Ishikawa (cell line): ENCODE results near the gene NPC1L1.

Experiments used
- CEBPB ChIP-seq: IDR thresholded peaks from 2 replicates; pipeline ENCODE4 v1.6.1; 2012
- CREB1 ChIP-seq: IDR thresholded peaks from 2 replicates; pipeline ENCODE4 v1.6.1; 2012; ENCODE audit warnings: low read depth
- EGR1 ChIP-seq: IDR thresholded peaks from 2 replicates; pipeline ENCODE4 v1.6.1; 2012
- EP300 ChIP-seq: IDR thresholded peaks from 2 replicates; pipeline ENCODE4 v1.6.1; 2012; ENCODE audit warnings: borderline replicate concordance
- NFIC ChIP-seq: IDR thresholded peaks from 2 replicates; pipeline ENCODE4 v1.6.1; 2012
- RAD21 ChIP-seq: IDR thresholded peaks from 2 replicates; pipeline ENCODE4 v1.6.1; 2012; ENCODE audit warnings: low read depth
- TAF1 ChIP-seq: IDR thresholded peaks from 2 replicates; pipeline ENCODE4 v1.6.1; 2012; ENCODE audit warnings: low read depth, mild to moderate bottlenecking
- TCF12 ChIP-seq: IDR thresholded peaks from 2 replicates; pipeline ENCODE4 v1.6.1; 2012; ENCODE audit warnings: low read depth
- TEAD4 ChIP-seq: IDR thresholded peaks from 2 replicates; pipeline ENCODE4 v1.6.1; 2012
- YY1 ChIP-seq: IDR thresholded peaks from 2 replicates; pipeline ENCODE4 v1.6.1; 2012; ENCODE audit warnings: low read depth
- TF ChIP-seq, protein P1 (sequence below): IDR thresholded peaks from 2 replicates; pipeline ENCODE4 v1.6.1; 2012
- TF ChIP-seq, protein P2 (sequence below): IDR thresholded peaks from 2 replicates; pipeline ENCODE4 v1.6.1; 2012; ENCODE audit warnings: low read depth, mild to moderate bottlenecking
- TF ChIP-seq, protein P3 (sequence below): IDR thresholded peaks from 2 replicates; pipeline ENCODE4 v1.6.1; 2012

DNA sequence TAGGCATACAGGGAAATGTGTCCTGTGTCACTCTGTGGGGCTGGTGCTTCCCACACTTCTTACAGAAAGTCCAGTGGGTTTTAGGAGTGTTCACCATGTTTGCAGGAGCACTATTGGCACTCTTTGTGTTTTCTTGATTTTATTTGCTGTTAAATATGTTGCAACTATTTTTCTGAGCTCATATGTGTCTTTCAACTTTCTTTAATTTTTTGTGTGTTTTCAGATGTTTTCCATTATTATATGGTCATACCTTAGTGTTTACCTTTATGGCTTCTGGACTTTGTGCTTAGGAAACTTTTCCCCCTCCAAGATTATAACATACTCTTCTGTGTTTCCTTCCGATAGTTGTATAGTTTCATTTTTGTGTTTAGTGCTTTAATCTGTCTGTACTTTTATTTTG is 29.9 kb downstream of the NPC1L1 start:
- TF ChIP-seq EGR1 (no peak), NFIC (no peak), EP300 (no peak), TEAD4 (no peak), YY1 (no peak), CEBPB (no peak), RAD21 (no peak), TCF12 (no peak), CREB1 (no peak), TAF1 (no peak)
- TF ChIP-seq, protein P1, sequence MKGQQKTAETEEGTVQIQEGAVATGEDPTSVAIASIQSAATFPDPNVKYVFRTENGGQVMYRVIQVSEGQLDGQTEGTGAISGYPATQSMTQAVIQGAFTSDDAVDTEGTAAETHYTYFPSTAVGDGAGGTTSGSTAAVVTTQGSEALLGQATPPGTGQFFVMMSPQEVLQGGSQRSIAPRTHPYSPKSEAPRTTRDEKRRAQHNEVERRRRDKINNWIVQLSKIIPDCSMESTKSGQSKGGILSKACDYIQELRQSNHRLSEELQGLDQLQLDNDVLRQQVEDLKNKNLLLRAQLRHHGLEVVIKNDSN: no peak
- TF ChIP-seq, protein P2, sequence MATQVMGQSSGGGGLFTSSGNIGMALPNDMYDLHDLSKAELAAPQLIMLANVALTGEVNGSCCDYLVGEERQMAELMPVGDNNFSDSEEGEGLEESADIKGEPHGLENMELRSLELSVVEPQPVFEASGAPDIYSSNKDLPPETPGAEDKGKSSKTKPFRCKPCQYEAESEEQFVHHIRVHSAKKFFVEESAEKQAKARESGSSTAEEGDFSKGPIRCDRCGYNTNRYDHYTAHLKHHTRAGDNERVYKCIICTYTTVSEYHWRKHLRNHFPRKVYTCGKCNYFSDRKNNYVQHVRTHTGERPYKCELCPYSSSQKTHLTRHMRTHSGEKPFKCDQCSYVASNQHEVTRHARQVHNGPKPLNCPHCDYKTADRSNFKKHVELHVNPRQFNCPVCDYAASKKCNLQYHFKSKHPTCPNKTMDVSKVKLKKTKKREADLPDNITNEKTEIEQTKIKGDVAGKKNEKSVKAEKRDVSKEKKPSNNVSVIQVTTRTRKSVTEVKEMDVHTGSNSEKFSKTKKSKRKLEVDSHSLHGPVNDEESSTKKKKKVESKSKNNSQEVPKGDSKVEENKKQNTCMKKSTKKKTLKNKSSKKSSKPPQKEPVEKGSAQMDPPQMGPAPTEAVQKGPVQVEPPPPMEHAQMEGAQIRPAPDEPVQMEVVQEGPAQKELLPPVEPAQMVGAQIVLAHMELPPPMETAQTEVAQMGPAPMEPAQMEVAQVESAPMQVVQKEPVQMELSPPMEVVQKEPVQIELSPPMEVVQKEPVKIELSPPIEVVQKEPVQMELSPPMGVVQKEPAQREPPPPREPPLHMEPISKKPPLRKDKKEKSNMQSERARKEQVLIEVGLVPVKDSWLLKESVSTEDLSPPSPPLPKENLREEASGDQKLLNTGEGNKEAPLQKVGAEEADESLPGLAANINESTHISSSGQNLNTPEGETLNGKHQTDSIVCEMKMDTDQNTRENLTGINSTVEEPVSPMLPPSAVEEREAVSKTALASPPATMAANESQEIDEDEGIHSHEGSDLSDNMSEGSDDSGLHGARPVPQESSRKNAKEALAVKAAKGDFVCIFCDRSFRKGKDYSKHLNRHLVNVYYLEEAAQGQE: no peak
- TF ChIP-seq, protein P3, sequence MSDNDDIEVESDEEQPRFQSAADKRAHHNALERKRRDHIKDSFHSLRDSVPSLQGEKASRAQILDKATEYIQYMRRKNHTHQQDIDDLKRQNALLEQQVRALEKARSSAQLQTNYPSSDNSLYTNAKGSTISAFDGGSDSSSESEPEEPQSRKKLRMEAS: no peak
